SJCRH30 (cell line): ENCODE measurements around the gene MYO9A. TPM values are rescaled to one million over a fixed set of nuclear protein-coding genes. Genes with fewer than 3 reads are reported as not detected.
"Not testable (repeated sequence)": the region's sequence is repeated elsewhere in the genome, so short reads cannot be mapped to it uniquely, and the experiment has no call there.

ENCODE experiments used
- DNase-seq, 2 experiments: peaks; one replicate each; pipeline ENCODE4 v3.0.0-alpha.2; 2015 to 2020
- H3K27ac ChIP-seq: fragments of 250-450 bp; sonication (Bioruptor Pico); 2 replicates; pipeline ENCODE4 v1.5.1; 2020; ENCODE audit warnings: mild to moderate bottlenecking, moderate library complexity
- H3K27me3 ChIP-seq: fragments of 250-450 bp; sonication (Bioruptor Pico); 2 replicates; pipeline ENCODE4 v1.5.1; 2020; ENCODE audit warnings: mild to moderate bottlenecking, moderate library complexity
- H3K36me3 ChIP-seq: fragments of 250-450 bp; sonication (Bioruptor Pico); 2 replicates; pipeline ENCODE4 v1.5.1; 2020; ENCODE audit warnings: mild to moderate bottlenecking, moderate library complexity
- H3K4me1 ChIP-seq: fragments of 250-450 bp; sonication (Bioruptor Pico); 2 replicates; pipeline ENCODE4 v1.5.1; 2020; ENCODE audit warnings: mild to moderate bottlenecking, moderate library complexity
- H3K4me3 ChIP-seq: fragments of 250-450 bp; sonication (Bioruptor Pico); 2 replicates; pipeline ENCODE4 v1.5.1; 2020; ENCODE audit warnings: mild to moderate bottlenecking, moderate library complexity
- H3K9me3 ChIP-seq: fragments of 250-450 bp; sonication (Bioruptor Pico); replicated peaks from 2 replicates; pipeline ENCODE4 v1.5.1; 2020; ENCODE audit warnings: mild to moderate bottlenecking, moderate library complexity
- total RNA-seq: library from RNA; depleted of rRNA; stranded (reverse); fragments of >200 nt; shearing (Covaris generic); gene quantifications from 2 replicates; pipeline ENCODE4 v1.2.3, GENCODE V29; 2014

MYO9A gene
- total RNA-seq, 1 experiment from 2014 or later, result 37.2 TPM

DNA sequence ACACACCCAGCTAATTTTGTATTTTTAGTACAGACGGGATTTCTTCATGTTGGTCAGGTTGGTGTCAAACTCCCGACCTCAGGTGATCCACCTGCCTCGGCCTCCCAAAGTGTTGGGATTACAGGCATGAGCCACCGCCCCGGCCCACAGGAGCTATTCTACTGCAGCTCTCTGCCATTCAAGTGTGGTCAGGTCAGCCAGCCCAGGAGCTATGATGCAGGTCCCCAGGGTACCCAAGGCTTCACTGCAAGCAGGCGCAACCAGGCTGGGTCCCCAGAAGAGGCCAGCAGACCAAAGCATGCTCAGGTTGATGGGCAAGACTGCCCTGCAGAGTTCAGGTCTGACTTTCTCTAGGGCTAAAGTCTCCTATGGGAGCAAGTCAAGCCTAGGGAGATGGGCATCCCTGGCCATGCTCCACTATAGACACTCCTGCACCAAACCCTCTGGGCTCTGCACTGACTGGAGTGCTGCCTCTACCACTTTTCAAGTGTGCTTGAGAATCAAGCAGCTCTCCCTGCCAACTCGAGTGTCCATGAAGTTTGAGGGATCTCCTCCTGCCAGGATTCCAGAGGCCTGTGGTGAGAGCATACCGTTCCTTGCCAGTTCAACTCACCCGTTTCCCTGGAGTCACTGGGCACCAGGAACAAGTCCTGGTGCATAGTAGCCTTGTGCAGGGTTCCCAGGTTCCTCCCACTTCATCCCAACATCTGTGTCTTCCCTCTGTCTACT, 30.9 kb downstream of the MYO9A start:
- Histone ChIP-seq H3K9me3 (peaks cover 8% of the 10 kb centered on the region), H3K36me3 (peaks cover under 1% of the 10 kb centered on the region; the same call in 1 of the 2 replicates), H3K27ac (no peak overlapping the region), H3K27me3 (no peaks in the 10 kb centered on the region), H3K4me1 (no peaks in the 10 kb centered on the region), H3K4me3 (no peak overlapping the region)
- DNase-seq, result no peak

DNA sequence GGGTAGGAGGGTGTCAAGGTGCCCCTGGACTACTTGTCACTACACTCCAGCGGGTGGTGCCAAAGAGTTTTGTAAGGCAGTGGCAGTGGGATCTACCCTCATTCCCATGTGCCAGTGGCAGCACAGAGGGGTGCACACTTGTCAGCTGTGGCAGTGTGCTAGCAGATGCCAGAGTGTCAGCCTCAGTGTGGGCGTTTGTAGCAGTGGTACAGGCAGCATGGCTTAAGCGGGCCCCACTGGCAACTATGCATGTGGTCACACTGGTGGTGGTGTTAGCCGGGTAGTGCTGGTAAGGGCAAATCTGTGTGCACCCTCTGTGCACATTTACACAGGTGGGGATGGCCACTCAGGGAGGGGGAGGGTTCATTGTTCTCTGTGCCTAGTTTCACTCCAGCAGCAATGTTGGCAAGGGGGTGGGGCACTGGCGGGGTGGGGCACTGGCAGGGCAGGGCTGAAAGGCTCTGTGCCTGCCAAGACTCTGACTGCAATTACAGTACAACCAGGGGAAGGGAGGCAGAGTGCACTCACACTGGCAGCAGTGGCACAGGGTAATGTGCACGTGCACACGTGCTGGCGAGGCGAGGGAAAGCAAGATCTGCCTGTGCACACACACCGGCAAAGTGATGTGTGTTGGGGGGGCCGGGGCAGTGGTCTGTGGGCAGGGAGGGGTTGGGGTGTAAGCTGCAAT, 31.8 kb downstream of the MYO9A start:
- no peak for DNase-seq
- Histone ChIP-seq H3K9me3 (peaks cover 8% of the 10 kb centered on the region), H3K4me3 (no peak overlapping the region), H3K4me1 (no peaks in the 10 kb centered on the region), H3K36me3 (no peaks in the 10 kb centered on the region; the same call in 1 of the 2 replicates), H3K27me3 (no peaks in the 10 kb centered on the region), H3K27ac (no peak overlapping the region)

DNA sequence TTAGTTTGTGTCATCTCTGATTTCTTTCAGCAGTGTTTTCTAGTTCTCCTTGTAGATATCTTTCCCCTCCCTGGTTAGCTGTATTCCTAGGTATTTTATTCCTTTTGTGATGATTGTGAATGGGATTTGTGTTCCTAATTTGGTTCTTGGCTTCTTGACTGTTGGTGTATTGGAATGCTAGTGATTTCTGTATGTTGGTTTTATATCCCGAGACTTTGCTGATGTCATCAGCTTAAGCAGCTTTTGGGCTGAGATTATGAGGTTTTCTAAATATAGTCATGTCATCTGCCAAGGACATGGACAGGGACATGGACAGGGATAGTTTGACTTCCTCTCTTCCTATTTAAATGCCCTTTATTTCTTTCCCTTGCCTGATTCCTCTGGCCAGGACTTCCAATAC, 35.8 kb downstream of the MYO9A start:
- Histone ChIP-seq H3K4me3 (no peak overlapping the region), H3K27me3 (no peaks in the 10 kb centered on the region), H3K36me3 (no peaks in the 10 kb centered on the region; the same call in 1 of the 2 replicates), H3K27ac (no peak overlapping the region), H3K9me3 (peaks cover 8% of the 10 kb centered on the region; the same call in 1 of the 2 replicates), H3K4me1 (no peaks in the 10 kb centered on the region)
- DNase-seq, result no peak

DNA sequence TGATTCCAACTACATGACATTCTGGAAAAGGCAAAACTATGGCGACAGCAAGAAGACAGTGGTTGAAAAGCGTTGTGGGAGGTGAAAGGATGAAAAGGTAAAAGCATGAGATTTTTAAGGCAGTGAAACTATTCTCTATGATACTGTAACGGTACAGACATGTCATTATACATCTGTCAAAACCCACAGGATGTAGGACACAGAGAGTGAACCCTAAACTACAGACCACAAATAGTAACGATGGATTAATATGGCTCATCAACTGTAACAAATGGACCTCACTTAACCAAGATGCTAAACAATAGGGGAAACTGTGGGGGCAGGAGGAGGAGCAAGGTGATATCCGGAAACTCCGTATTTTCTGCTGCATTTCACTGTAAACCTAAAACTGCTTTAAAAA, 39.1 kb downstream of the MYO9A start:
- no peak for DNase-seq
- Histone ChIP-seq H3K4me3 (no peak overlapping the region), H3K9me3 (no peaks in the 10 kb centered on the region), H3K27ac (no peak overlapping the region), H3K27me3 (no peaks in the 10 kb centered on the region), H3K36me3 (no peaks in the 10 kb centered on the region), H3K4me1 (no peaks in the 10 kb centered on the region)

DNA sequence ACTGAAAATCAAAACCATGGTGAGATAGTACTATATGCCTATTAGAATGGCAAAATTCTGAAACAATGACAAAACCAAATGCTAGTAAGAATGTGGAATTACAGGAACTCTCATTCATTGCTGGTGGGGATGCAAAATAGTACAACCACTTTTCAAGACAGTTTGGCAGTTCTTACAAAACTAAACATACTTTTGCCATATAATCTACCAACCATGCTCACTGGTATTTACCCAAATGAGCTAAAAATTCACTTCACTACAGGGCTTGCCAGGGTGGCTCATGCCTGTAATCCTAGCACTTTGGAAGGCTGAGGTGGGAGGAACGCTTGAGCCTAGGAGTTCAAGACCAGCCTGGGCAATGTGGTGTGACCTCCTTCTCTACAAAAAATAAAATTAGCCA, 40.0 kb downstream of the MYO9A start:
- DNase-seq, result no peak

DNA sequence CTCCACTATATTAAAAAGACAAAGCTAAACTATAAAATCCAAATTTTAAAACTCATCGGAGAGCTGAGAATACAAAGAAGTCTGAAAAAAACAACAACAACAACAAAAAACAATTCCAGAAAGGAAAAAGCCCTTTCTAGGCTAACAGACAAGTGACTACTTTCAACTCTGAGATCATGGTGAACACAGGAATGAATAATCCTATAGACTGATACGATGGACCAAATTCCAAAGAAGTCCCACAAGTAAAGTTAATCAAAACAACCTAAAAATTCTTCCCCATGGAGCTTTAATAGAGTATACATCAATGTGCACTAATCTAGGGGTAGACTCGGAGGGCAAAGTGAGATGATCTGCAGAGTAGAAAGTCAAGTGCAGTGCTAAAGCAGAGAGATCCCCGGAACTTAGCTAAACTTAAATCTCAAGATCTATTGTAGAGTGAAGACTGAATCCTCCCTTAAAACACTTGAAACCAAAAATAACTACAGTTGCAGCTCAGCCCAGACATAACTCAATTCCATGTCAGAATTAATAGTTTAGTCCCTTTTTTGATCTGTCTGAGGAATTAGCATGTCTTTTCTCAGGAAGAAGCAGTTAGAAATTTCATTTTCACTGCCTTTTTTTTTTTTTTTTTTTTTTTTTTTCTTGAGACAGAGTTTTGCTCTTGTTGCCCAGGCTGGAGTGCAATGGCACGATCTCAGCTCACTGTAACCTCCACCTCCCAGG, 43.5 kb downstream of the MYO9A start:
- Histone ChIP-seq H3K9me3 (no peaks in the 10 kb centered on the region; the same call in 1 of the 2 replicates), H3K36me3 (no peaks in the 10 kb centered on the region), H3K27ac (no peak overlapping the region), H3K4me3 (no peak overlapping the region), H3K27me3 (no peaks in the 10 kb centered on the region), H3K4me1 (no peaks in the 10 kb centered on the region)
- no peak for DNase-seq

More for the DNA sequence above, 40.0 kb downstream of the MYO9A start:
- Histone ChIP-seq H3K27ac (no peak overlapping the region), H3K4me3 (no peak overlapping the region), H3K9me3 (no peaks in the 10 kb centered on the region; the same call in 1 of the 2 replicates), H3K4me1 (no peaks in the 10 kb centered on the region), H3K27me3 (no peaks in the 10 kb centered on the region), H3K36me3 (no peaks in the 10 kb centered on the region)

DNA sequence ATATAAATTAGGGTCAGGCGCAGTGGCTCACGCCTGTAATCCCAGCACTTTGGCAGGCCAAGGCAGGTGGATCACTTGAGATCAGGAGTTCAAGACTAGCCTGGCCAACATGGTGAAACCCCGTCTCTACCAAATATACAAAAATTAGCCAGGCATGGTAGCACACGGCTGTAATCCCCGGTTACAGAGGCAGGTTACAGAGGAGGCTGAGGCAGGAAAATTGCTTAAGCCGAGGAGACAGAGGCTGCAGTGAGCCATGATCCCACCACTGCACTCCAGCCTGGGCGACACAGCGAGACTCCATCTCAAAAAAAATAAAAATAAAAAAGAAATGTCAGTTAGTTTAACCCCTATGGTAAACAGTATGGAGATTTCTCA, 46.5 kb downstream of the MYO9A start:
- not testable (repeated sequence) for H3K4me1 ChIP-seq, H3K36me3 ChIP-seq, H3K9me3 ChIP-seq, H3K27ac ChIP-seq, H3K4me3 ChIP-seq, DNase-seq, H3K27me3 ChIP-seq

DNA sequence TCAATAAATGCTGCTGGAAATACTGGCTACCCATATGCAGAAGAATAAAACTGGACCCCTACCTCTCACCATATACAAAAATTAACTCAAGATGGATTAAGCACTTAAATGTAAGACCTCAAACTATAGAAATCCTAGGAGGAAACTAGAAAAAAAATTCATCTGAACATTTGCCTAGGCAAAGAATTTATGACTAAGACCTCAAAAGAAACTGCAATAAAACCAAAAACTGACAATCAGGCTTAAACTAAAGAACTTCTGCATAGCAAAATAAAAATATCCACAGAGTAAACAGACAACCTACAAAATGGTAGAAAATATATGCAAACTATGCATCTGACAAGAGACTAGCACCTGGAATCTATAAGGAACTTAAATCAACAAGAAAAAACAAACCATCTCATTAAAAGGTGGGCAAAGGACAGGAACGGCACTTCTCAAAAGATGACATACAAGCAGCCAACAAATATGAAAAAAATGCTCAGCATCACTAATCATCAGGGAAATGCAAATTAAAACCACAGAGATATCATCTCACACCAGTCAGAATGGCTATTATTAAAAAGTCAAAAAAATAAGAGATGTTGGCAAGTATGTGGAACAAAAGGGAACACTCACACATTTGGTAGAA, 47.0 kb downstream of the MYO9A start:
- Histone ChIP-seq H3K9me3 (no peaks in the 10 kb centered on the region; the same call in 1 of the 2 replicates), H3K27ac (no peak overlapping the region), H3K36me3 (no peaks in the 10 kb centered on the region; the same call in 1 of the 2 replicates), H3K27me3 (no peaks in the 10 kb centered on the region), H3K4me1 (no peaks in the 10 kb centered on the region), H3K4me3 (no peak overlapping the region)
- DNase-seq, result no peak

DNA sequence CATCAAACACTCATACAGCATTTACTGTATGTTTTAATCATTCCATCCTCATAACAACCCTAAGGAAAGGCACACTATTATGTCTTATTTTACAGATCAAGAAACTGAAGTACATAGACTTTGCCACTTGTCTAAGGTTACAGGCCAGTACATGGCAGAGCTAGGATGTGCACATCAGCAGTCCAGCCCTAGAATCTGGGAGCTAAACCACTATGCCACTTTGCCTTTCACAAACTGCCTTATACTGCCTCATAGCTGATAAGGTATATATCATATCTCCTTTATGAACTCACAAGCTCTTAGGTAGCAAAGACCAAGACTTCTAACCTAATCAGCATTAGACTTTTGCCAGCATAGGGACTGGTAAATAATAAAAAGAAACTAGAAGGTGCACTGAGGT, 49.1 kb downstream of the MYO9A start:
- DNase-seq, result no peak
- Histone ChIP-seq H3K9me3 (no peaks in the 10 kb centered on the region; the same call in 1 of the 2 replicates), H3K27me3 (no peaks in the 10 kb centered on the region), H3K27ac (no peak overlapping the region), H3K4me3 (no peak overlapping the region), H3K4me1 (no peaks in the 10 kb centered on the region), H3K36me3 (no peaks in the 10 kb centered on the region; the same call in 1 of the 2 replicates)

DNA sequence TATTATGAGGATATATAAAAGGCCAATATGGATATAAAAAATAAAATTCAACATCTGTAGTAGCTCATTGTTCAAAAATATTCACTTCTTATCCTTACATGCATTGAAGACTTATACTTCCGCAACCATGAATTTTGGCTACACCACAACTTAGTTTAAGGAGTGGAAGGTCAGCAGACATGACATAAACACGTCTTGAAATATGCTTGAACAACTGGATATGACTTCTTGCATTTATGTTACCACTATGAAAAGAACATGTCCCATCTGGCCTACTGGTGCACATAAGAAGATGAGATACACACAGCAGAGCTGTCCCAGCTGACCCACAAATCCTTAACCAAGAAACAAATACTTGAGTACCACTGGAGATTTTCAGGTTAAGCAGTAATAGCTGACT, 52.1 kb downstream of the MYO9A start:
- no peaks in the 10 kb centered on the region for H3K9me3 ChIP-seq
- no peaks in the 10 kb centered on the region for H3K4me1 ChIP-seq
- no peaks in the 10 kb centered on the region for H3K27me3 ChIP-seq
- H3K36me3 ChIP-seq, result no peaks in the 10 kb centered on the region; the same call in 1 of the 2 replicates
- no peak for DNase-seq
- H3K27ac ChIP-seq, result no peak overlapping the region
- no peak overlapping the region for H3K4me3 ChIP-seq

DNA sequence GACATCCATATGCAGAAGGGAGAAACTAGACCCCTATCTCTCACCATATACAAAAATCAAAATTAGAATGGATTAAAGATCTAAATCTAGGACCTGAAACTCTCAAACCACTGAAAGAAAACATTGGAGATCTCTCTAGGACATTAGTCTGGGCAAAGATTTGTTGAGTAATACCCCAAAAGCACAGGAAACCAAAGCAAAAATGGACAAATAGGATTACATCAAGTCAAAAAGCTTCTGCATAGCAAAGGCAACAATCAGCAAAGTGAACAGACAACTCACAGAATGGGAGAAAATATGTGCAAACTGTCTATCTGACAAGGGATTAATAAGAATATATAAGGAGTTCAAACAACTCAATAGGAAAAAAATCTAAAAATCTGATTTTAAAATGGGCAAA, 54.8 kb downstream of the MYO9A start:
- DNase-seq, result no peak
- H3K4me1 ChIP-seq, result no peaks in the 10 kb centered on the region
- no peaks in the 10 kb centered on the region for H3K9me3 ChIP-seq
- H3K4me3 ChIP-seq, result no peak overlapping the region
- no peak overlapping the region for H3K27ac ChIP-seq
- H3K27me3 ChIP-seq, result no peaks in the 10 kb centered on the region
- H3K36me3 ChIP-seq, result no peaks in the 10 kb centered on the region; the same call in 1 of the 2 replicates

DNA sequence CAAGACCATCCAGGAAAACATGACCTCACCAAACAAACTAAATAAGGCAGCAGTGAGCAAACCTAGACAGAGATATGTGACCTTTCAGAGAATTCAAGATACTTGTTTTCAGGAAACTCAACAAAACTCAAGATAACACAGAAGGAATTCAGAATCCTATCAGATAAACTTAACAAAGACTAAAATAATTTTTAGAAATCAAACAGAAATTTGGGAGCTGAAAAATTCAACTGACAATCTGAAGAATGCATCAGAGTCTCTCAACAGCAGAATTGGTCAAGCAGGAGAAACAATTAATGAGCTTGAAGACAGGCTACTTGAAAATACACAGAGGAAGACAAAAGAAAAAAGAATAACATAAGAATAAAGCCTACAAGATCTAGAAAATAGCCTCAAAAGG, 55.6 kb downstream of the MYO9A start:
- no peak for DNase-seq
- Histone ChIP-seq H3K27me3 (no peaks in the 10 kb centered on the region), H3K27ac (no peak overlapping the region), H3K4me1 (no peaks in the 10 kb centered on the region), H3K9me3 (no peaks in the 10 kb centered on the region), H3K4me3 (no peak overlapping the region), H3K36me3 (no peaks in the 10 kb centered on the region)

DNA sequence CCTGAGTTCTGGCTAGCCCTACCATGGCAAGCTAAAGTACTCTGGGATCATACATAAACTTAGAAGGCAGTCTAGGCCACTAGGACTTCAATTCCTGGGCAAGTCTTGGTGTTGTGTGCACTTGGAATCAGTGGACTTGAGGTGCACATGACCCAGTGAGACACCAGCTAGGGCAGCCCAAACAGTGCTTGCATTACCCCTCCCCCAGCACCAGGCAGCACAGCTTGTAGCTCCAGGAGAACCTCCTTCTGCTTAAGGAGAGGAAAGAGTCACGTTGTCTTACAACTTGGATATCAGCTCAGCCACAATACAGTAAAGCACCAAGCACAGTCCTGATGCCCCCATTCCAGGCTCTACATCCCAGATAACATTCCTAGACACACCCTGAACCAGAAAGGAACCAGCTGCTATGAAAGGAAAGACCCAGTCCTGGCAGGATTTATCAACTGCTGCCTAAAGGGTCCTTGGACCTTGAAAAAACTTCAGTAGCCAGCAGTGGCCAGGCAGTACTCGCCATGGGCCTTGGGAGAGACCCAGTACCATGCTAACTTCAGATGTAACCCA, 57.2 kb downstream of the MYO9A start:
- no peak overlapping the region for H3K27ac ChIP-seq
- no peak overlapping the region for H3K4me3 ChIP-seq
- DNase-seq, result no peak

DNA sequence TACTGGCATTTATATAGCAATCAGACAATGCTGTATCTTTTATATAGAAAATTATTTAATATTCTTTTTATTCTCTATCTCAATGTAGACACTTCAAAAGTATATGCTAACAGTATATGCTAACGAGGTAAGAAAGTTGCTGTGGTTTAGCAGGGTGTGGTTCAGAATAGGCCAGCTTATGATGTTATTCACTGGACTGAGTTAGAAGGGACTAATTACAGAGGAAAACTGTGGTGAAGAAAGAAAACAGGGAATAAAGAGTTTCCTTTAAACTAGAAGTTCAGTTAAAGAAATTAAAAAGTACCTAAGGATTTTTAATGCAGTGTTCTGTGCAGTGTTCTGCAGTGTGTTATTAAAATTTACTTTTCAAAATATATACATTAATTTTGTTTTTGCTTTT, 59.4 kb downstream of the MYO9A start:
- Histone ChIP-seq H3K27me3 (no peaks in the 10 kb centered on the region), H3K4me3 (no peak overlapping the region), H3K9me3 (no peaks in the 10 kb centered on the region), H3K27ac (no peak overlapping the region), H3K4me1 (no peaks in the 10 kb centered on the region), H3K36me3 (no peaks in the 10 kb centered on the region)
- no peak for DNase-seq

More for the DNA sequence above, 57.2 kb downstream of the MYO9A start:
- H3K36me3 ChIP-seq, result no peaks in the 10 kb centered on the region
- no peaks in the 10 kb centered on the region for H3K9me3 ChIP-seq
- H3K4me1 ChIP-seq, result no peaks in the 10 kb centered on the region
- H3K27me3 ChIP-seq, result no peaks in the 10 kb centered on the region
